Smooth muscle cell of the brain vasculature (primary cell): Measurements from ENCODE around the gene CST4.
"Not testable (repeated sequence)": the region's sequence is repeated elsewhere in the genome, so short reads cannot be mapped to it uniquely, and the experiment has no call there.

Experiments
- DNase-seq: peaks from one replicate; pipeline ENCODE4 v3.0.0-alpha.2; 2012; ENCODE audit warnings: low read depth, low spot score

CST4 gene

GRCh38 chr20:23641936-23642751 lies 46.7 kb downstream of the CST4 start:
- DNase-seq: no peak

GRCh38 chr20:23640671-23641667 lies 47.9 kb downstream of the CST4 start:
- DNase-seq: no peak

DNA sequence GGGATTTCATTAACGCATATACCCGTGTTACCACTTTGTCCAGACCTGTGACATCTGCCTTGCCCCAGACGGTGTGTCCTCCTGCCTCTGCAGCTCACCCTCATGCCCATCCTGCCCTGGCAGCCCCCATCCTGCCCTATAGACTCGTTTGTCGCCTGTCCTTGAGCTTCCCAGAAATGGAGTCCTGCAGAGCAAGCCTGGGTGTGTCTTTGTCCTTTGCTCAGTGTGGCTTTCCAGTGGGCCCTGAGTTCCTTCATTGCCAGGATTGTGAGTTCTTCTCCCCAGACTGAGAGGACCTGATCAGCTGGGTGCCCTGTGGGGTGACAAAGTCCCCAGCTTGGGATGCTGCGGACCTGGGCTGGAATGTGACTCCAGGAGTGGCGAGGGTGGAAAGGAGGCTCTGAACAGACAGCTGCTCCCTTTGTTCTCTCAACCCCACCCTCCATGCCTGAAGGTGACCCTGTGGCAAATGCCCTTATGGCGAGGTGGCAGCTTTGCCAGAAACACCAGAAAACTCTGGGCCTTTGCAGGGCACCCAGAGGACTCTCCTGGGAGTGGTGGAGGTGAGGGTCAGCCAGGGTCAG lies 48.7 kb downstream of the CST4 start:
- no peak for DNase-seq

DNA sequence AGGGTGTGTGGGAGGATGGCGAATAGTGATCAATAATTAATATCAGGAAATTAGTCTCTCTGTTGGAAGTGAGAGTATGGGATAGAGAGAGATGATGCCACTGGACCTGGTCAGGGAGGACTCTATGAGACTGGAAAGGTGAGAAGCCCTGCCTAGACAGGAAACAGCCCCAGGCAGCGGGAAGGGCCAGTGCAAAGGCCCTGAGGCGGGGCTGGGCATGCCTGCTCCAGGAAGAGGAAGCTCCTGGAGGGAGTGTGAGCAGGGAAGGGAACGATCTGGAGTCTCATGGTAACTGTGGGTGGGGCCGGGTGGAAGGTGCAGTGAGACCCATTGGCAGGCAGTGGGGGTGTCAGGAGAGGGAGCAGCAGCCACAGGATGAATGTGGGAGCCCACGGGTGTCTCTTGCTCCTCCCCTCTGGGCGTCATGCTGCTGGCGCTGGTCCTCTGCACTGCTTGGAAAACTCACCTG lies 49.3 kb downstream of the CST4 start:
- no peak for DNase-seq

DNA sequence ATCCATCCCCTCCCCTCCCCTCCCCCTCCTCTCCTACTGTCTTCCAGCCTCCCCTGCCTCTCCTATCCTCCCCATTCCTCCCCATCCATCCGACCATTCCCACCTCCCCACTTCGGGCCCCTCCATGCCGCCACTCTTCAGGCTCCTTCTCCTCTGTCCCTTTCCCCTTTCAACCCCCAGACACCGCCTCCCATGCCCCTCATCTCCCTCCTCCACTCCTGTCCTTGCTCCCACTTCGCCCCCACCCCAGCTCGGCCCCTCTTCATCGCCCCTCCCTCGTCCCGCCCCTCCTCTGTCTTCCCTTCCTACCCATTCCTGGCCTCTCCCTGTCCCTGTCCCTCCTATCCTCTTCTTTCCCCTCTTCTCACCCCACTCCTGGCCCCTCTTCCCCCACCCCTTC lies 50.5 kb downstream of the CST4 start:
- no peak for DNase-seq

GRCh38 chr20:23637282-23638221 lies 51.3 kb downstream of the CST4 start, which contains the start of gene CST3:
Gene CST3, minus strand, starts transcription at chr20:23637955. Its CDS starts 93 bp downstream, at chr20:23637862.
- no peak for DNase-seq

DNA sequence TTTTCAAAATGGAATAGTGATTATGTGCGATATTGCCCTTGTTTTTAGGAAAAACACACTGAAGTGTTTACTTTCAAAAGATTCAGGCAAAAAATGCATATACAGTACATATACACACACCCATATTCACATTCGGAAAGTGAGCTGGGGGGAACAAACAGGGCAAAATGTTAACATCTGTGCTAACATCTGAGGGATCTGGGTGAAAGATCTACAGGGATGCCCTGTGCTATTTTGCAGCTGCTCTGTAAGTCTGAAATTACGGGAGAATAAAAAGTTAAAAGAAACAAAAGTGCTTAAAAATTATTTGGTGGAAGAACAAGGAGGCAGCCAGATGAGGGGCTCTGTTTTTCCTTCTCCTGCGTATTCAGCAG lies 51.9 kb downstream of the CST4 start:
- no peak for DNase-seq

DNA sequence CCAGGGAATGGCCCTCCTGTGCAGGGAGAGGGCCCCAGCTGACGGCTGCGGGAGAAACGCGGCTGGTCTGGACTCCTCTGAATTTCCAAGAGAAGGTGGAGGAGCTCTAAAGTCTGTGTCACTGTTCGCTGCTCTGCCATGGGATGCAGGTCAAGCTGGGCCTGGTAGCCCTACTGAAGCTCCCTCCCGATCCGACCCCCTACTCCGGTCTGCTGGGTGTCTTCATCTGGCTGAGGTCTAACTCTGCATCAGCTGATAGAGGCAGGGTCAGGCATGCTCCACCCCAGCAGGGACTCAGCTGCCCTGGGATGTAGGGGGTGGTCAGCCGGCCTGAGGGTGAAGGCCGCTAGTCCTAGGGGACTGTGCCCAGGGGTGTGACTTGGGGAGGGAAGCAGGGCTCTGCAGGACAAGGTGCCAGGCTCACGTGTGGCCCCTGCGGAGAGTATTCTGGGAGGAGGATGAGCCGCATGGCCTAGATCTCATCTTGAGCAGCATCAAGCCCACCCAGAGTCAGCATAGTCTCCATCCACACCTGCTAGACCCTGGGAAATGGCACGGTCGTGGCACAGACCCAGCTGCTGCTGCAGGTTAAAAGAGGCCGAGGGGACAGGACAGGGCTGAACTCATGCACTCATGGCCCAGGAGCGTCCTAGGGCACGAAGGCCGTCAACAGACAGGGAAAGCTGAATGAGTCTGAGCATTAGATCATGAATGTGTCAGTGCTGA lies 52.5 kb downstream of the CST4 start:
- DNase-seq: no peak

DNA sequence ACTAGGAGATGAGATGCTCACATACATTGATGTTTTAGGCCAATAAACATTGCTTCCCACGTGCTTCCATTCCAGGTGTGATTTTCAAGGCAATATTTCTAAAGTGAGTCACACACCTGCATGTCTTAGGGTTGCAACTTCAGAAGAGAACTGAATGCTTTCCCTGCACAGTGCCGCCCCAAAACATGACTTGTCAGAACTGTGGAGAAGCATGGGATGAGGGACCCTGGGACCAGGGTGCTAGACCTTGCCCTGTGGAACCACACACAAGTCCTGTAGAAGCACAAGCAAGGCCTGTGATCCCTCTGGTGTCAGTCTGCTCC lies 53.1 kb downstream of the CST4 start:
- not testable (repeated sequence) for DNase-seq
